Mesothelial cell of epicardium (in vitro differentiated cells): ENCODE results near the gene TTC38. TPM values are rescaled to one million over a fixed set of nuclear protein-coding genes. Genes with fewer than 3 reads are reported as not detected.
"Not testable (repeated sequence)": the region's sequence is repeated elsewhere in the genome, so short reads cannot be mapped to it uniquely, and the experiment has no call there.

ENCODE experiments used
- DNase-seq, 2 experiments: peaks; one replicate each; pipeline ENCODE4 v3.0.0; 2021; ENCODE audit warnings: low spot score in 2 of 2; ENCODE audit not compliant: unreplicated experiment in 2 of 2
- H3K27ac Mint-ChIP-seq: 2 replicates; pipeline ENCODE4 v1.8.0; 2021; ENCODE audit warnings: mixed read lengths
- H3K27me3 Mint-ChIP-seq: 2 replicates; pipeline ENCODE4 v1.8.0; 2021; ENCODE audit warnings: low read depth, mixed read lengths
- H3K36me3 Mint-ChIP-seq: 2 replicates; pipeline ENCODE4 v1.8.0; 2021; ENCODE audit warnings: mixed read lengths
- H3K4me1 Mint-ChIP-seq: 2 replicates; pipeline ENCODE4 v1.8.0; 2021; ENCODE audit warnings: mixed read lengths
- H3K4me3 Mint-ChIP-seq: 2 replicates; pipeline ENCODE4 v1.8.0; 2021; ENCODE audit warnings: mild to moderate bottlenecking, moderate library complexity, mixed read lengths
- H3K9me3 Mint-ChIP-seq: 2 replicates; pipeline ENCODE4 v1.8.0; 2021; ENCODE audit warnings: mixed read lengths
- total RNA-seq: library from RNA; stranded (reverse); gene quantifications from 3 replicates; pipeline ENCODE4 v1.2.1, GENCODE V29; 2021
- TF ChIP-seq, protein P1 (sequence below): fragments of 200-600 bp; sonication (generic); IDR thresholded peaks from one replicate; pipeline ENCODE4 v1.5.0; 2021; ENCODE audit warnings: antibody characterized with exemption; ENCODE audit not compliant: unreplicated experiment

The TTC38 gene
- total RNA-seq, 1 donor from 2014 or later: 30.3 TPM

GRCh38 chr22:46256358-46256958 is 11.3 kb upstream of the TTC38 start:
- peaks cover 51% of the 10 kb centered on the region for H3K9me3 Mint-ChIP-seq
- peaks cover 36% of the 10 kb centered on the region for H3K27me3 Mint-ChIP-seq
- no peak overlapping the region for H3K4me3 Mint-ChIP-seq

GRCh38 chr22:46259374-46259773 is 8.4 kb upstream of the TTC38 start:
- H3K4me1 Mint-ChIP-seq: no peaks in the 10 kb centered on the region
- DNase-seq: no peak
- TF ChIP-seq, protein P1, sequence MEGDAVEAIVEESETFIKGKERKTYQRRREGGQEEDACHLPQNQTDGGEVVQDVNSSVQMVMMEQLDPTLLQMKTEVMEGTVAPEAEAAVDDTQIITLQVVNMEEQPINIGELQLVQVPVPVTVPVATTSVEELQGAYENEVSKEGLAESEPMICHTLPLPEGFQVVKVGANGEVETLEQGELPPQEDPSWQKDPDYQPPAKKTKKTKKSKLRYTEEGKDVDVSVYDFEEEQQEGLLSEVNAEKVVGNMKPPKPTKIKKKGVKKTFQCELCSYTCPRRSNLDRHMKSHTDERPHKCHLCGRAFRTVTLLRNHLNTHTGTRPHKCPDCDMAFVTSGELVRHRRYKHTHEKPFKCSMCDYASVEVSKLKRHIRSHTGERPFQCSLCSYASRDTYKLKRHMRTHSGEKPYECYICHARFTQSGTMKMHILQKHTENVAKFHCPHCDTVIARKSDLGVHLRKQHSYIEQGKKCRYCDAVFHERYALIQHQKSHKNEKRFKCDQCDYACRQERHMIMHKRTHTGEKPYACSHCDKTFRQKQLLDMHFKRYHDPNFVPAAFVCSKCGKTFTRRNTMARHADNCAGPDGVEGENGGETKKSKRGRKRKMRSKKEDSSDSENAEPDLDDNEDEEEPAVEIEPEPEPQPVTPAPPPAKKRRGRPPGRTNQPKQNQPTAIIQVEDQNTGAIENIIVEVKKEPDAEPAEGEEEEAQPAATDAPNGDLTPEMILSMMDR: no peak

More at GRCh38 chr22:46256358-46256958, 11.3 kb upstream of the TTC38 start:
- TF ChIP-seq, protein P1: no peak
- H3K36me3 Mint-ChIP-seq: peaks cover 10% of the 10 kb centered on the region
- DNase-seq: no peak
- peaks cover 4% of the 10 kb centered on the region for H3K4me1 Mint-ChIP-seq
- no peak overlapping the region for H3K27ac Mint-ChIP-seq

GRCh38 chr22:46260038-46260437 is 7.8 kb upstream of the TTC38 start:
- Mint-ChIP-seq H3K4me1 (no peaks in the 10 kb centered on the region), H3K36me3 (peaks cover 29% of the 10 kb centered on the region), H3K9me3 (peaks cover 70% of the 10 kb centered on the region), H3K27me3 (peaks cover 66% of the 10 kb centered on the region), H3K4me3 (no peak overlapping the region), H3K27ac (no peak overlapping the region)
- TF ChIP-seq, protein P1: no peak
- DNase-seq: no peak

More at GRCh38 chr22:46259374-46259773, 8.4 kb upstream of the TTC38 start:
- Mint-ChIP-seq H3K4me3 (no peak overlapping the region), H3K27ac (no peak overlapping the region), H3K27me3 (peaks cover 60% of the 10 kb centered on the region), H3K36me3 (peaks cover 27% of the 10 kb centered on the region), H3K9me3 (peaks cover 68% of the 10 kb centered on the region)

GRCh38 chr22:46262449-46263215 is 5.2 kb upstream of the TTC38 start:
- Mint-ChIP-seq H3K4me1 (peaks cover 7% of the 10 kb centered on the region), H3K36me3 (peaks cover 29% of the 10 kb centered on the region), H3K27me3 (peaks cover 73% of the 10 kb centered on the region), H3K27ac (no peak overlapping the region), H3K4me3 (peak overlapping the region; percentile 12), H3K9me3 (peaks cover 59% of the 10 kb centered on the region)
- no peak for DNase-seq
- TF ChIP-seq, protein P1: no peak

DNA sequence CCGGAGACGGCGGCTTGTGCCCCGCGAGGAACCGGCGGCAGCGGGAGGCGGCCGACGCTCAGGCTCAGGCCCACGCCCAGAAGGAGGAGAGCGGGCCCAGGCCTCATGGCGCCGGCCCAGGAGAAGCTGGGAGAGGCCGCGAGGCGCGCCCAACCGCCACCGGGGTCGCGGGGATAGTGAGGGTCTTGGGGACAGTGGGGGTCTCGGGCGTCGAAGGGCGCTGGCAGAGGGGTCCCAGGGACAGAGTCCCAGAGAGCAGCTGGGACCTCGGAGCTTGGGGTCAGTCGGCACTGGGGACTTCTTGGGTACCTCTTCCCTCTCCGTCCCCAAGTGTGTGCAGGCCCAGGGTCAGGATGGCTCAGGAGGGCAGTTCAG is 4.6 kb upstream of the TTC38 start, which contains the start of gene PKDREJ:
Gene PKDREJ (minus strand): TSS at position 128 of the 375 bp plus-strand sequence. CDS start 21 bp downstream, at position 107.
- no peak for DNase-seq
- Mint-ChIP-seq H3K36me3 (peaks cover 29% of the 10 kb centered on the region), H3K9me3 (peaks cover 53% of the 10 kb centered on the region), H3K4me3 (peak within 1 kb of the TSS; percentile 43), H3K4me1 (peaks cover 9% of the 10 kb centered on the region), H3K27ac (no peak within 1 kb of the TSS), H3K27me3 (peaks cover 72% of the 10 kb centered on the region)
- TF ChIP-seq, protein P1: no peak

DNA sequence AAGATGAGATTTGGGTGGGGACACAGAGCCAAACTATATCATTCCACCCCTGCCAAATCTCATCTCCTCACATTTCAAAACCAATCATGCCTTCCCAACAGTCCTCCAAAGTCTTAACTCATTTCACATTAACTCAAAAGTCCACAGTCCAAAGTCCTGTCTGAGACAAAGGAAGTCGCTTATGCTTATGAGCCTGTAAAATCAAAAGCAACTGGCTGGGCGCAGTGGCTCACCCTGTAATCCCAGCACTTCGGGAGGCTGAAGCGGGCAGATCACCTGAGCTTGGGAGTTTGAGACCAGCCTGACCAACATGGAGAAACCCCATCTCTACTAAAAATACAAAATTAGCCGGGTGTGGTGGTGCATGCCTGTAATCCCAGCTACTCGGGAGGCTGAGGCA is 3.3 kb upstream of the TTC38 start:
- not testable (repeated sequence) for H3K27ac Mint-ChIP-seq, H3K4me3 Mint-ChIP-seq, DNase-seq
- Mint-ChIP-seq H3K9me3 (peaks cover 41% of the 10 kb centered on the region), H3K27me3 (peaks cover 60% of the 10 kb centered on the region), H3K4me1 (peaks cover 11% of the 10 kb centered on the region), H3K36me3 (peaks cover 29% of the 10 kb centered on the region)

GRCh38 chr22:46265627-46266026 is 2.2 kb upstream of the TTC38 start:
- not testable (repeated sequence) for H3K27ac Mint-ChIP-seq, DNase-seq, H3K4me3 Mint-ChIP-seq
- Mint-ChIP-seq H3K4me1 (peaks cover 11% of the 10 kb centered on the region), H3K27me3 (peaks cover 48% of the 10 kb centered on the region), H3K9me3 (peaks cover 31% of the 10 kb centered on the region), H3K36me3 (peaks cover 28% of the 10 kb centered on the region)
